SU-DHL-6 (cell line): Measurements from ENCODE around the gene ATP1A3.

Experiments
- H2AFZ ChIP-seq: fragments of 200-600 bp; sonication (generic); 2 replicates; pipeline ENCODE4 v1.6.1; 2014; ENCODE audit warnings: low read depth, mild to moderate bottlenecking, moderate library complexity, mixed read lengths, antibody characterized with exemption, low read length; ENCODE audit not compliant: severe bottlenecking
- H3F3A ChIP-seq: fragments of 200-600 bp; shearing (Covaris generic); 2 replicates; pipeline ENCODE4 v1.6.0; 2016; ENCODE audit warnings: antibody characterized with exemption, mild to moderate bottlenecking; ENCODE audit not compliant: insufficient read depth
- H3K27ac ChIP-seq: fragments of 200-600 bp; sonication (generic); 2 replicates; pipeline ENCODE4 v1.5.1; 2016; ENCODE audit warnings: low read depth, mild to moderate bottlenecking, low read length, moderate library complexity, mixed read lengths
- H3K27me3 ChIP-seq: fragments of 200-600 bp; sonication (generic), shearing (Covaris generic); 2 replicates; pipeline ENCODE4 v1.6.0; 2014; ENCODE audit warnings: mild to moderate bottlenecking, low read length
- H3K36me3 ChIP-seq: fragments of 200-600 bp; sonication (generic); 2 replicates; pipeline ENCODE4 v1.6.1; 2014; ENCODE audit warnings: mild to moderate bottlenecking, low read length, mixed read lengths
- H3K4me2 ChIP-seq: fragments of 300-600, 200-600 bp; shearing (Covaris generic), sonication (generic); 2 replicates; pipeline ENCODE4 v1.6.0; 2014; ENCODE audit warnings: low read length, low read depth, mild to moderate bottlenecking; ENCODE audit not compliant: poor library complexity, severe bottlenecking
- H3K4me3 ChIP-seq: fragments of 200-600 bp; sonication (generic); 2 replicates; pipeline ENCODE4 v1.5.1; 2014; ENCODE audit warnings: antibody characterized with exemption, low read length, mild to moderate bottlenecking, mixed read lengths; ENCODE audit not compliant: insufficient read depth, poor library complexity, severe bottlenecking
- H3K79me2 ChIP-seq: fragments of 200-600 bp; sonication (generic); 2 replicates; pipeline ENCODE4 v1.6.1; 2014; ENCODE audit warnings: mild to moderate bottlenecking, low read length, moderate library complexity; ENCODE audit not compliant: insufficient read depth
- H3K9ac ChIP-seq: fragments of 200-600 bp; sonication (generic); 2 replicates; pipeline ENCODE4 v1.7.0; 2014; ENCODE audit warnings: mild to moderate bottlenecking, low read length
- H3K9me2 ChIP-seq: fragments of 200-600 bp; sonication (generic); replicated peaks from 2 replicates; pipeline ENCODE4 v1.6.1; 2014; ENCODE audit warnings: low read length; ENCODE audit not compliant: insufficient read depth
- H3K9me3 ChIP-seq: fragments of 200-600 bp; sonication (generic); 2 replicates; pipeline ENCODE4 v1.6.1; 2014; ENCODE audit warnings: low read length, mixed read lengths; ENCODE audit not compliant: insufficient read depth
- H4K20me1 ChIP-seq: fragments of 200-600 bp; sonication (generic); 2 replicates; pipeline ENCODE4 v1.6.1; 2014; ENCODE audit warnings: low read depth, mild to moderate bottlenecking, antibody characterized with exemption, low read length, moderate library complexity, mixed read lengths
- EZH2phosphoT487 ChIP-seq: fragments of 200-600 bp; sonication (generic), shearing (Covaris generic); conservative IDR thresholded peaks from 2 replicates; pipeline ENCODE4 v1.6.1; 2018; ENCODE audit warnings: mild to moderate bottlenecking, antibody characterized with exemption, low read length, moderate library complexity, mixed read lengths
- TF ChIP-seq, protein P1 (sequence below): fragments of 200-600 bp; sonication (generic); IDR thresholded peaks from one replicate; pipeline ENCODE4 v1.5.1; 2017; ENCODE audit warnings: antibody characterized with exemption, mild to moderate bottlenecking, low read length, moderate library complexity; ENCODE audit not compliant: insufficient read depth, poor library complexity, severe bottlenecking

The ATP1A3 gene

DNA sequence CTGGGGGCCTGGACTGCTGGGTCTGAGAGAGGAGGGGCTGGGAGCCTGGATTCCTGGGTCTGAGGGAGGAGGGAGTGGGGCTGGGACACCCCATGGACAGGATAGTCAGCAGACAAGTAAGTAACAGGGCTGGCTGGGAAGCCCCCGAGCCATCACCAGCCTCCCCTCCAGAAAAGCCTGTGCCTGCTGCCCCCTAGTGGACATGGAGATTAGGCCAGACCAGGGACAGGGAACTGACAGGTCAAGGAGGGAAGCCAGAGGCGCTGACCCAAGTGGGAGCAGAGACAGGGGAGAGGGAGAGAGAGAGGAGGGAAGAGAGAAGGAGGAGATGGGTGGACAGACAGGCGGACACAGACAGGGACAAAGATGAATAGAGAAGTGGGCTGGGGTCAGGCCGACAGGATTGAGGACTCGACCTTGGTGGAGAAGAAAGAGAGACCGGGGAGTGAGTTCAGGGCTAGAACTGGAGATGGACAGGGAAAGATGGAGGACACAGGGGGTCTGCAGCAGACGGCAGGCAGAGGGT is 59.1 kb downstream of the ATP1A3 start:
- no peaks in the 10 kb centered on the region for H4K20me1 ChIP-seq
- peak overlapping the region; percentile 84 for H3K4me2 ChIP-seq
- TF ChIP-seq, protein P1, sequence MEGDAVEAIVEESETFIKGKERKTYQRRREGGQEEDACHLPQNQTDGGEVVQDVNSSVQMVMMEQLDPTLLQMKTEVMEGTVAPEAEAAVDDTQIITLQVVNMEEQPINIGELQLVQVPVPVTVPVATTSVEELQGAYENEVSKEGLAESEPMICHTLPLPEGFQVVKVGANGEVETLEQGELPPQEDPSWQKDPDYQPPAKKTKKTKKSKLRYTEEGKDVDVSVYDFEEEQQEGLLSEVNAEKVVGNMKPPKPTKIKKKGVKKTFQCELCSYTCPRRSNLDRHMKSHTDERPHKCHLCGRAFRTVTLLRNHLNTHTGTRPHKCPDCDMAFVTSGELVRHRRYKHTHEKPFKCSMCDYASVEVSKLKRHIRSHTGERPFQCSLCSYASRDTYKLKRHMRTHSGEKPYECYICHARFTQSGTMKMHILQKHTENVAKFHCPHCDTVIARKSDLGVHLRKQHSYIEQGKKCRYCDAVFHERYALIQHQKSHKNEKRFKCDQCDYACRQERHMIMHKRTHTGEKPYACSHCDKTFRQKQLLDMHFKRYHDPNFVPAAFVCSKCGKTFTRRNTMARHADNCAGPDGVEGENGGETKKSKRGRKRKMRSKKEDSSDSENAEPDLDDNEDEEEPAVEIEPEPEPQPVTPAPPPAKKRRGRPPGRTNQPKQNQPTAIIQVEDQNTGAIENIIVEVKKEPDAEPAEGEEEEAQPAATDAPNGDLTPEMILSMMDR, result peak; percentile 97
- no peak for TF ChIP-seq EZH2phosphoT487
- peaks cover 4% of the 10 kb centered on the region; the same call in 1 of the 2 replicates for H3K79me2 ChIP-seq
- no peaks in the 10 kb centered on the region for H3K36me3 ChIP-seq
- peak overlapping the region; percentile 99 for H3K27ac ChIP-seq
- peak overlapping the region; percentile 81 for H3K9ac ChIP-seq
- H3F3A ChIP-seq, result peaks cover 52% of the 10 kb centered on the region
- peak overlapping the region; percentile 50 for H3K4me3 ChIP-seq
- H3K9me3 ChIP-seq, result no peaks in the 10 kb centered on the region
- H3K27me3 ChIP-seq, result no peaks in the 10 kb centered on the region
- no peaks in the 10 kb centered on the region for H3K9me2 ChIP-seq
- no peak overlapping the region for H2AFZ ChIP-seq

DNA sequence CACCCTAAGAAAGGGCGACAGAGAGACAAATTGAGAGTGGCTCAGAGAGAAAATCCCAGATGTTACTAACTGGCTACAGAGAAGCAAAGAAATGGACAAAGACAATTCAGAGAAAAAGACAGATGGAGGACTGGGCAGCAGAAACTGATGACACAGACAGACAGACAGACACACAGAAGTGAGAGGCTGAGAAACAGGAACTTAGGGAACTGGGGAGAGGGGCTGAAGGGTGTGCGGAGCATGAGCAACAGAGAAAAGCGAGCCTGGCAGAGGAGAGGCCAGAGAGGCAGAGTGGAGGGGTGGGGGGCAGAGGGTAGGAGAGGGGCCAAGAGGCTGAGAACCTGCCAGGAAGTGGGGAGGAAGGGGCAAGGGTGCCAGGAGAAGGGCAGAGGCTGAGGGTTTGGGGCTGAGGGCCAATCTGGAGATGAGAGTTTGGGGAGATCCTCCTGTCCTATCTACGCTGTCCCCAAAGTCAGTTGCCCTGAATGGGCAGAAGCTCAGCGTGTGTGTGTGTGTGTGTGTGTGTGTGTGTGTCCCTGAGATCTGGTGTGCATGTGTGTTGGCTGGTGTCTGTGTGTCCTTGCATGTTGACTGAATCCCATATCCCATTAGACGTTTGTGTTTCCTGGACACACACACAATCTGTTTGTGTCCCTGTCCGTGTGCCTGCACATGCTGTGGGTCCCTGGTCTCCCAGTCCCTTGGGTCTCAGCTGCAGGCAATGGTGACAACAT is 60.2 kb downstream of the ATP1A3 start:
- no peaks in the 10 kb centered on the region for H3K27me3 ChIP-seq
- H4K20me1 ChIP-seq, result no peaks in the 10 kb centered on the region
- peak overlapping the region; percentile 84 for H3K4me2 ChIP-seq
- H3K27ac ChIP-seq, result peak overlapping the region; percentile 99
- H3F3A ChIP-seq, result peaks cover 51% of the 10 kb centered on the region
- H3K9me3 ChIP-seq, result no peaks in the 10 kb centered on the region
- no peaks in the 10 kb centered on the region for H3K36me3 ChIP-seq
- no peak overlapping the region for H2AFZ ChIP-seq
- TF ChIP-seq, protein P1, result no peak
- no peak for TF ChIP-seq EZH2phosphoT487
- H3K79me2 ChIP-seq, result no peaks in the 10 kb centered on the region; the same call in 1 of the 2 replicates
- no peak overlapping the region for H3K4me3 ChIP-seq
- no peaks in the 10 kb centered on the region for H3K9me2 ChIP-seq
- peak overlapping the region; percentile 81 for H3K9ac ChIP-seq

DNA sequence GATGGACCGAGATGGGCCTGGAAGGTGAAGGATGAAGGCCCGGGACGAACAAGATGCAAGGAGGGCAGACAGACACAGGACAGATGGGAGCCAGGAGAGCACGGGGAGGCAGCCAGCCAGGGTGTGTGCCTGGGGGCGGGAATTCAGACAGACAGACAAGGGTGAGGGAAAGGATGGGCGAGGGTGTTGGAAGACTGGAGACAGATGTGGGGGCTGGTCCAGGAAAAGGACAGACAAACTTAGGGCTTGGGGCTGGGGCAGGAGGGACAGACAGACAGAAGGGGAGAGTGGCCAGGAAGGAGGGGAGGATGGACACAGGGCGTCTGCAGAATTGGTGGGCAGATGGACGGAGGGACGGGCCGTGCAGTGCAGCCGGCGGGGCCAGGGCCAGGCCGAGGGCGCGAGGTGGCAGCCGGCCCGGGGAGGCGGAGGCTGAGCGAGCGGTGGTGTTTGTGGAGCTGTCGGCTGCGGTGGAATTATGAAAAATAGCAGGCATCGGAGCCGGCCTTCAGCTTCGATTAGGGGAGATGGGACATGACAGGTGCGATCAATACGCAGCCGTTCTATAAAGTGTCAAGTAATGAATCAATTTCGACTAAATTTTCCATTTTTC is 61.2 kb downstream of the ATP1A3 start:
- no peak overlapping the region for H3K4me3 ChIP-seq
- H3K4me2 ChIP-seq, result peak overlapping the region; percentile 84
- H2AFZ ChIP-seq, result no peak overlapping the region

More for the DNA sequence above, 61.2 kb downstream of the ATP1A3 start:
- Histone ChIP-seq H3K9me3 (no peaks in the 10 kb centered on the region), H4K20me1 (no peaks in the 10 kb centered on the region), H3K79me2 (no peaks in the 10 kb centered on the region; the same call in 1 of the 2 replicates), H3K36me3 (no peaks in the 10 kb centered on the region), H3F3A (peaks cover 46% of the 10 kb centered on the region), H3K27me3 (no peaks in the 10 kb centered on the region), H3K9ac (0 out of 2 replicates have a peak overlapping the region, but pooled peaks have one; percentile 40), H3K9me2 (no peaks in the 10 kb centered on the region), H3K27ac (peak overlapping the region; percentile 99)
- TF ChIP-seq, protein P1, result no peak
- TF ChIP-seq EZH2phosphoT487, result no peak
